ENCODE data around the gene SCRT2. TPM values are rescaled to one million over a fixed set of nuclear protein-coding genes. Genes with fewer than 3 reads are reported as not detected.

SCRT2 gene
- total and polyA plus RNA-seq, 9 of the 15 experiments (the other 6 are each of a cell fraction or from before 2014, with no cell fraction given), result 0.04 to 0.75 (median 0.13) TPM; not detected in 2

GRCh38 chr20:631101-631500 lies 44.5 kb downstream of the SCRT2 start:
- Histone ChIP-seq H3K4me1 (replicated peaks in 1 of 2; ENCODE audit: control insufficient read depth in 2 of 2, insufficient read depth in 2 of 2, low read length in 2 of 2) (no peaks in the 10 kb centered on the region), H3K79me2 (ENCODE audit: control insufficient read depth, insufficient read depth, low read length) (no peaks in the 10 kb centered on the region), H3K36me3 (ENCODE audit: control insufficient read depth, insufficient read depth, low read length) (no peaks in the 10 kb centered on the region), H3K4me3 (no peak overlapping the region), H3K9me1 (ENCODE audit: control insufficient read depth, insufficient read depth, low read length) (no peaks in the 10 kb centered on the region), H3K9me3 (replicated peaks; ENCODE audit: control insufficient read depth, insufficient read depth, low read depth, low read length) (no peaks in the 10 kb centered on the region), H4K20me1 (replicated peaks; ENCODE audit: control insufficient read depth, insufficient read depth, low read length) (no peaks in the 10 kb centered on the region), H3K4me2 (ENCODE audit: insufficient read depth, low read length) (no peak overlapping the region), H2AFZ (ENCODE audit: low read depth, low read length) (no peak overlapping the region), H3K27ac (ENCODE audit: extremely low read depth, low read depth, low read length) (no peak overlapping the region), H3K27me3 (ENCODE audit: control insufficient read depth in 2 of 2, insufficient read depth in 2 of 2, low read length in 2 of 2) (peaks cover 0 to 27% of the 10 kb centered on the region in 2 experiments; a peak in 3 of 5 replicates), H3K9ac (ENCODE audit: insufficient read depth in 1 of 2, low read depth in 2 of 2, low read length in 2 of 2) (no peak overlapping the region)
- in situ Hi-C loops (cut with MboI), result no loop called here
- FAIRE-seq (no peak), ATAC-seq (no peak), DNase-seq (ENCODE audit: extremely low read depth in 1 of 4, low spot score in 3 of 4) (no peak)
- BruUV-seq (replicated peaks), result no TSS peak
- ChIA-PET CTCF (ENCODE audit: low intra/inter-chr PET ratio) (no interaction called here), POLR2A (no interaction called here)
- intact Hi-C loops (cut with micrococcal nuclease), result no loop called here
- TF ChIP-seq GABPA (tag; conservative IDR thresholded peaks at IDR 0.05; ENCODE audit: low read depth) (no peak), SAP30 (IDR thresholded peaks at IDR 0.05; ENCODE audit: borderline replicate concordance, insufficient read depth, low read depth, low read length, poor library complexity, severe bottlenecking) (no peak)
- TF ChIP-seq, protein P1, sequence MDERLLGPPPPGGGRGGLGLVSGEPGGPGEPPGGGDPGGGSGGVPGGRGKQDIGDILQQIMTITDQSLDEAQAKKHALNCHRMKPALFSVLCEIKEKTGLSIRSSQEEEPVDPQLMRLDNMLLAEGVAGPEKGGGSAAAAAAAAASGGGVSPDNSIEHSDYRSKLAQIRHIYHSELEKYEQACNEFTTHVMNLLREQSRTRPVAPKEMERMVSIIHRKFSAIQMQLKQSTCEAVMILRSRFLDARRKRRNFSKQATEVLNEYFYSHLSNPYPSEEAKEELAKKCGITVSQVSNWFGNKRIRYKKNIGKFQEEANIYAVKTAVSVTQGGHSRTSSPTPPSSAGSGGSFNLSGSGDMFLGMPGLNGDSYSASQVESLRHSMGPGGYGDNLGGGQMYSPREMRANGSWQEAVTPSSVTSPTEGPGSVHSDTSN (CRISPR knock-in tag; IDR thresholded peaks at IDR 0.05; ENCODE audit: low read depth), result no peak
- TF ChIP-seq, protein P1 (tag; conservative IDR thresholded peaks at IDR 0.05; ENCODE audit: low read depth), result no peak
- WGBS (ENCODE audit: insufficient coverage, low coverage, missing lambda C conversion rate), result 0% methylated on average over 1 of the region's 1 CpG

Measured in K562 (cell line).